SK-N-SH (cell line): Measurements from ENCODE around the gene ARHGAP15.

Source experiments
- CTCF ChIP-seq: fragments of 200-600 bp; sonication (generic); IDR thresholded peaks from 2 replicates; pipeline ENCODE4 v1.6.1; 2017; ENCODE audit warnings: antibody characterized with exemption, mild to moderate bottlenecking, moderate library complexity
- EP300 ChIP-seq, 2 experiments: IDR thresholded peaks; 2 replicates each; pipeline versions ENCODE4 v1.4.0 to v1.6.1; 2012; ENCODE audit warnings: borderline replicate concordance in 1 of 2, low read depth in 1 of 2, low read length in 1 of 2
- EZH2phosphoT487 ChIP-seq: fragments of 200-600 bp; sonication (generic); IDR thresholded peaks from 2 replicates; pipeline ENCODE4 v1.6.1; 2017; ENCODE audit warnings: low read depth, mixed run types, mild to moderate bottlenecking, antibody characterized with exemption, moderate library complexity, borderline replicate concordance
- REST ChIP-seq: IDR thresholded peaks from 2 replicates; pipeline ENCODE4 v1.6.1; 2012; ENCODE audit warnings: mild to moderate bottlenecking, low read depth, low read length, moderate library complexity
- SIN3A ChIP-seq: IDR thresholded peaks from 2 replicates; pipeline ENCODE4 v1.6.1; 2012; ENCODE audit warnings: low read depth, mild to moderate bottlenecking, low read length, moderate library complexity, borderline replicate concordance
- YY1 ChIP-seq: IDR thresholded peaks from 2 replicates; pipeline ENCODE4 v1.4.0; 2012; ENCODE audit warnings: low read depth, mild to moderate bottlenecking

GRCh38 chr2:143717053-143717452, 587.8 kb downstream of the ARHGAP15 start:
- TF ChIP-seq SIN3A (no peak), YY1 (no peak), EZH2phosphoT487 (no peak), CTCF (no peak), EP300 (IDR thresholded peaks at IDR 0.05; ENCODE audit: borderline replicate concordance in 1 of 2, low read depth in 1 of 2, low read length in 1 of 2) (peak in 1 of 2 experiments; percentile 95; a peak in 2 of 4 replicates), REST (no peak)
